GM06990 (cell line): Measurements from ENCODE around the gene ZNF189.

Source experiments
- DNase-seq: peaks from one replicate; pipeline ENCODE4 v3.0.0-alpha.2; 2011; ENCODE audit not compliant: insufficient read length; ENCODE audit errors: extremely low read depth
- H3K27me3 ChIP-seq: replicated peaks from 2 replicates; pipeline ENCODE4 v1.6.0; 2011; ENCODE audit warnings: low read length; ENCODE audit not compliant: control insufficient read depth, insufficient read depth
- H3K36me3 ChIP-seq: 2 replicates; pipeline ENCODE4 v1.5.1; 2011; ENCODE audit warnings: low read length; ENCODE audit not compliant: control insufficient read depth, insufficient read depth
- H3K4me3 ChIP-seq: replicated peaks from 2 replicates; pipeline ENCODE4 v1.5.1; 2011; ENCODE audit warnings: low read depth, mild to moderate bottlenecking, control low read depth, low read length
- CTCF ChIP-seq: IDR thresholded peaks from 2 replicates; pipeline ENCODE4 v1.5.1; 2011; ENCODE audit warnings: low read length, control low read depth, mild to moderate bottlenecking, inconsistent platforms; ENCODE audit not compliant: insufficient read depth, poor library complexity, severe bottlenecking

ZNF189 gene

DNA sequence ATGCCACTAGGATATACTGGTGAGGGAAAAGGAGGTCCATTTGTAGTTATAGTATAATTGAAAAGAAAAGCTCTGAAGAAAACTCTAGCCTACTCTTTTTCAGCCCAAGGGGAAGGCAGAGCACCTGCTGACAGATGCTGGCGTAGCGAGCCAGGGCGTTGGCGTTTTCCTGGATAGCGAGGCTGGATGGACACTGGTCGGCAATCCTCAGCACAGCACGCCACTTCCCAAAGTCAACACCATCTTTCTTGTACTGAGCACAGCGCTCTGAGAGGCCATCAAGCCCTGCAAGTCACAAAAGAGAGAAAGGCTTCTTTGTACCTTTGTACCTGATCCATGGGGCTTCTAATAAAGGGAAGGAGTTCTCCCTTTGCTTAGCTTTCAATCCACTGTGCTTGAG, 28.7 kb downstream of the ZNF189 start:
- no peaks in the 10 kb centered on the region for H3K27me3 ChIP-seq
- TF ChIP-seq CTCF = no peak
- DNase-seq = no peak
- no peaks in the 10 kb centered on the region for H3K36me3 ChIP-seq
- H3K4me3 ChIP-seq = no peak overlapping the region

DNA sequence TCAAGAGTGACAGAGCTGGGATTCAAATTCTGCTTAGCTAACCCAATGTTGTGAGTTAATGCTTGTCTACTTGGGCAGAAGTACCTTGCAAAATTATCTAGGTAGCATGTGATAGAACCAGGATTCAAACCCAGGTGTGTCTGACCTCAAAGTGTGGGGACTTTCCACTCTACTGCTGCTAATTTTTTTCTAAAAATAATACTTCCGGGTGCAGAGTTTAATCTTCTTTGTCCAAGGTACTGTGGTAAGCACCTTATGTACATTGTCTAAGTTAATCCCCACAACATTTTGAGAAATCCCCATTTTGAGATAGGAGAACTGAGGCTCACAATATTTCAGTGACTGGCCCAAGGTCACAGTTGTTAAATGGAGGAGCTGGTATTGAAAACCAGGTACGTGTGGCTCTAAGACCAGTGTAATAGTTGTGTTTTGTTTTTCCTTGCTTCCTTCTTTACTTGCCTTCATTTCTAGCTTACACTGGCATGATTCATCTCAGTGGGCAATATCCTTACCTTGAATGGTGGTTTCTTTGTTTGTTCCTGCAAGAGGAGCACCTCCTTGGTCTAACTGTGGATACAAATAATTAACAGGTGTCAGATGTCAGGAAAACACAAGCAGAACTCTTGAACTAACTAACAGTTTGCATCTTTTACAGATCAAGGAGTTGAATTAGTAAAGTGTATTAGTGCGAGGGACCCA, 29.5 kb downstream of the ZNF189 start:
- no peak for TF ChIP-seq CTCF
- H3K4me3 ChIP-seq = no peak overlapping the region

GRCh38 chr9:101428909-101429308, 30.3 kb downstream of the ZNF189 start:
- no peak for DNase-seq
- Histone ChIP-seq H3K4me3 (no peak overlapping the region), H3K27me3 (no peaks in the 10 kb centered on the region), H3K36me3 (no peaks in the 10 kb centered on the region)
- TF ChIP-seq CTCF = no peak

More for the DNA sequence above, 29.5 kb downstream of the ZNF189 start:
- H3K27me3 ChIP-seq = no peaks in the 10 kb centered on the region
- peak; percentile 36 for DNase-seq
- no peaks in the 10 kb centered on the region for H3K36me3 ChIP-seq

DNA sequence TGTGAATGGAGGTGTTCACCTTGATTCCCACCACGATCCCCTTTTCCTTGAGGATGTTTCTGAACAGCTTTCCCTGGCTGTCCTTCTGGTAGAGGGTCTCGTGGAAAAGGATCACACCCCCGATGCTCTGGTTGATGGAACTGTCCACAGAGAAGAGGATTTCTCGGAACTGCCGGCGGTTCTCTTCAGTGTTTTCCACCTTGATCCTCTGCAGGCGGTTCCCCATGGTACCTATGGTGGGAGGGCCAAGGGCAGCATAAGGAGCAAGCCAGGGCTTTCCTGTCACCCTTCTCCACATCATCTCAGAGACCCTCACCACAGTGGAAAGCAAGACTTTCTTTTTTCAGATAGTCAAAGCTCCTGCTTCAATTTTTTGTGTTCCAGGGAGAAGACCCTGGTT, 31.1 kb downstream of the ZNF189 start:
- no peak for TF ChIP-seq CTCF
- Histone ChIP-seq H3K36me3 (no peaks in the 10 kb centered on the region), H3K4me3 (no peak overlapping the region), H3K27me3 (no peaks in the 10 kb centered on the region)
- no peak for DNase-seq

DNA sequence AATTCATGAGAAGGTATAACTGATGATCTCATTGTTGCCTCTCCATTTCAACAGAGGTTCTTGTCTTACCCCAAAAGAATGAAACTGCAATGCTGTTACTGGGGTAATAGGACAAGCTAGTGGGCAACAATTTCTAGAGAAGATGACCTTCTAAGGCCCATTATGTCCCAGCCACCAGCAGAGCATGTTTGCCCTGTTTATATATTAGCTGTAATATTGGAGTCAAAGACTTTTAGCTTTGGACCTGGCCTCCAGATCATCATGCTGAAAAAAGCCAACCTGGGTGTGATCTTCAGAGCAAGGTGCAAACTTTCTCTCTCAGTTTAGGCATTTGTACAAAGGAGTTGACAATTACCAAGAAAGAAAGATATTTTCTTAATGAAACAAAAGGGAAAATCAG, 33.5 kb downstream of the ZNF189 start:
- no peak for DNase-seq
- TF ChIP-seq CTCF = no peak
- H3K36me3 ChIP-seq = no peaks in the 10 kb centered on the region
- no peak overlapping the region for H3K4me3 ChIP-seq
- H3K27me3 ChIP-seq = no peaks in the 10 kb centered on the region

GRCh38 chr9:101432740-101433139, 34.1 kb downstream of the ZNF189 start:
- H3K36me3 ChIP-seq = no peaks in the 10 kb centered on the region
- no peak for TF ChIP-seq CTCF
- H3K4me3 ChIP-seq = no peak overlapping the region
- H3K27me3 ChIP-seq = no peaks in the 10 kb centered on the region
- DNase-seq = no peak
